Neuron (in vitro differentiated cells): ENCODE results near the gene KRT77.

ENCODE experiments used
- H2AFZ ChIP-seq: one replicate; pipeline ENCODE4 v1.6.1; 2013; ENCODE audit warnings: low read depth, mild to moderate bottlenecking, inconsistent platforms, low read length, moderate library complexity
- H3K27me3 ChIP-seq: one replicate; pipeline ENCODE4 v1.6.1; 2013; ENCODE audit warnings: low read length; ENCODE audit not compliant: insufficient read depth
- H3K36me3 ChIP-seq: one replicate; pipeline ENCODE4 v1.6.1; 2013; ENCODE audit warnings: low read length; ENCODE audit not compliant: insufficient read depth
- H3K4me1 ChIP-seq: one replicate; pipeline ENCODE4 v1.6.1; 2013; ENCODE audit warnings: low read length; ENCODE audit not compliant: insufficient read depth
- H3K4me3 ChIP-seq: 2 replicates; pipeline ENCODE4 v1.5.1; 2013; ENCODE audit warnings: mild to moderate bottlenecking, low read length, moderate library complexity
- H3K9me3 ChIP-seq: one replicate; pipeline ENCODE4 v1.6.1; 2013; ENCODE audit warnings: low read length

The KRT77 gene

GRCh38 chr12:52649066-52649465, 54.3 kb downstream of the KRT77 start:
- H3K36me3 ChIP-seq, result no peaks in the 10 kb centered on the region
- no peak overlapping the region for H2AFZ ChIP-seq
- peaks cover 12% of the 10 kb centered on the region for H3K27me3 ChIP-seq
- no peaks in the 10 kb centered on the region for H3K4me1 ChIP-seq
- H3K9me3 ChIP-seq, result no peaks in the 10 kb centered on the region
- no peak overlapping the region for H3K4me3 ChIP-seq

- H3K9me3 ChIP-seq, result no peaks in the 10 kb centered on the region
- no peak overlapping the region for H2AFZ ChIP-seq
- H3K4me3 ChIP-seq, result no peak overlapping the region
- no peaks in the 10 kb centered on the region for H3K36me3 ChIP-seq
- H3K4me1 ChIP-seq, result no peaks in the 10 kb centered on the region
- peaks cover 15% of the 10 kb centered on the region for H3K27me3 ChIP-seq
Observed at GRCh38 chr12:52648012-52648550, 55.2 kb downstream of the KRT77 start.

- H3K27me3 ChIP-seq, result peaks cover 16% of the 10 kb centered on the region
Observed at GRCh38 chr12:52647601-52648000, 55.7 kb downstream of the KRT77 start.

GRCh38 chr12:52646613-52647012, 56.7 kb downstream of the KRT77 start:
- no peak overlapping the region for H3K4me3 ChIP-seq
- H3K9me3 ChIP-seq, result no peaks in the 10 kb centered on the region
- no peaks in the 10 kb centered on the region for H3K36me3 ChIP-seq
- peaks cover 22% of the 10 kb centered on the region for H3K27me3 ChIP-seq
- no peaks in the 10 kb centered on the region for H3K4me1 ChIP-seq
- no peak overlapping the region for H2AFZ ChIP-seq

More at GRCh38 chr12:52647601-52648000, 55.7 kb downstream of the KRT77 start:
- Histone ChIP-seq H3K4me1 (no peaks in the 10 kb centered on the region), H3K9me3 (no peaks in the 10 kb centered on the region), H3K36me3 (no peaks in the 10 kb centered on the region), H3K4me3 (no peak overlapping the region), H2AFZ (no peak overlapping the region)

GRCh38 chr12:52645982-52646381, 57.3 kb downstream of the KRT77 start:
- Histone ChIP-seq H3K27me3 (peaks cover 22% of the 10 kb centered on the region), H3K4me3 (no peak overlapping the region), H3K36me3 (no peaks in the 10 kb centered on the region), H2AFZ (no peak overlapping the region), H3K9me3 (no peaks in the 10 kb centered on the region), H3K4me1 (no peaks in the 10 kb centered on the region)

GRCh38 chr12:52645120-52645761, 58.1 kb downstream of the KRT77 start:
- peaks cover 22% of the 10 kb centered on the region for H3K27me3 ChIP-seq
- H3K9me3 ChIP-seq, result no peaks in the 10 kb centered on the region
- H3K36me3 ChIP-seq, result no peaks in the 10 kb centered on the region
- H2AFZ ChIP-seq, result no peak overlapping the region
- no peak overlapping the region for H3K4me3 ChIP-seq
- H3K4me1 ChIP-seq, result no peaks in the 10 kb centered on the region

- no peak overlapping the region for H3K4me3 ChIP-seq
- no peaks in the 10 kb centered on the region for H3K9me3 ChIP-seq
- no peak overlapping the region for H2AFZ ChIP-seq
- H3K36me3 ChIP-seq, result no peaks in the 10 kb centered on the region
- H3K27me3 ChIP-seq, result peaks cover 22% of the 10 kb centered on the region
- no peaks in the 10 kb centered on the region for H3K4me1 ChIP-seq
Observed at GRCh38 chr12:52644078-52644415, 59.3 kb downstream of the KRT77 start.

GRCh38 chr12:52643233-52644077, 59.9 kb downstream of the KRT77 start:
- Histone ChIP-seq H3K36me3 (no peaks in the 10 kb centered on the region), H3K4me1 (no peaks in the 10 kb centered on the region), H3K9me3 (no peaks in the 10 kb centered on the region), H2AFZ (no peak overlapping the region), H3K4me3 (no peak overlapping the region), H3K27me3 (peaks cover 22% of the 10 kb centered on the region)

GRCh38 chr12:52641468-52641867, 61.9 kb downstream of the KRT77 start:
- no peak overlapping the region for H2AFZ ChIP-seq
- no peaks in the 10 kb centered on the region for H3K4me1 ChIP-seq
- H3K36me3 ChIP-seq, result no peaks in the 10 kb centered on the region
- H3K27me3 ChIP-seq, result peaks cover 19% of the 10 kb centered on the region
- no peak overlapping the region for H3K4me3 ChIP-seq
- H3K9me3 ChIP-seq, result no peaks in the 10 kb centered on the region
